OCI-LY7 (cell line): ENCODE results near the gene SOX5. TPM values are rescaled to one million over a fixed set of nuclear protein-coding genes. Genes with fewer than 3 reads are reported as not detected.
"Not testable (repeated sequence)": the region's sequence is repeated elsewhere in the genome, so short reads cannot be mapped to it uniquely, and the experiment has no call there.

Experiments used
- BruUV-seq: library from RNA; stranded (reverse); fragments of 400-500 nt; replicated peaks from 2 replicates; lab custom pipeline; 2021; lab: Mats Ljungman, UMichigan
- CTCF ChIA-PET: fragments of 300-600 bp; sonication (Branson Sonifier 250); formaldehyde crosslinking; loops from one replicate; lab custom pipeline; 2022; ENCODE audit warnings: antibody characterized with exemption; ENCODE audit not compliant: unreplicated experiment; lab: Charles Lee
- POLR2A ChIA-PET: fragments of 300-600 bp; sonication (Branson Sonifier 250); formaldehyde crosslinking; loops from one replicate; lab custom pipeline; 2022; ENCODE audit warnings: antibody characterized with exemption; lab: Charles Lee
- DNase-seq: peaks from one replicate; pipeline ENCODE4 v3.0.0-alpha.2; 2015; ENCODE audit warnings: low spot score
- H2AFZ ChIP-seq: fragments of 200-600 bp; sonication (generic), shearing (Covaris generic); 2 replicates; pipeline ENCODE4 v1.6.1; 2014; ENCODE audit warnings: mild to moderate bottlenecking, antibody characterized with exemption, low read length, moderate library complexity
- H3K27ac ChIP-seq: fragments of 200-600 bp; sonication (generic); 2 replicates; pipeline ENCODE4 v1.5.1; 2014; ENCODE audit warnings: mixed run types, low read depth, mild to moderate bottlenecking, moderate library complexity, low read length, inconsistent platforms; ENCODE audit not compliant: poor library complexity, severe bottlenecking
- H3K36me3 ChIP-seq: fragments of 200-600 bp; sonication (generic); 2 replicates; pipeline ENCODE4 v1.6.1; 2014; ENCODE audit warnings: mild to moderate bottlenecking, antibody characterized with exemption, low read length, moderate library complexity, mixed read lengths; ENCODE audit not compliant: insufficient read depth
- H3K4me1 ChIP-seq: fragments of 200-600 bp; sonication (generic); 2 replicates; pipeline ENCODE4 v1.5.1; 2014; ENCODE audit warnings: mild to moderate bottlenecking, low read length; ENCODE audit not compliant: insufficient read depth, poor library complexity, severe bottlenecking
- H3K4me2 ChIP-seq: fragments of 200-600 bp; sonication (generic); 2 replicates; pipeline ENCODE4 v1.6.1; 2014; ENCODE audit warnings: mild to moderate bottlenecking, low read length
- H3K4me3 ChIP-seq: fragments of 200-600 bp; sonication (generic); 2 replicates; pipeline ENCODE4 v1.5.1; 2014; ENCODE audit warnings: mild to moderate bottlenecking, low read depth, low read length; ENCODE audit not compliant: poor library complexity, severe bottlenecking
- H3K79me2 ChIP-seq: fragments of 200-600 bp; sonication (generic); 2 replicates; pipeline ENCODE4 v1.6.1; 2016; ENCODE audit warnings: low read depth, mild to moderate bottlenecking, low read length, moderate library complexity, mixed read lengths; ENCODE audit not compliant: insufficient read depth
- H3K9me2 ChIP-seq: fragments of 200-600 bp; sonication (generic); 2 replicates; pipeline ENCODE4 v1.6.1; 2016; ENCODE audit warnings: mild to moderate bottlenecking, low read length, mixed read lengths; ENCODE audit not compliant: insufficient read depth
- H3K9me3 ChIP-seq: fragments of 200-600 bp; sonication (generic); 2 replicates; pipeline ENCODE4 v1.6.1; 2014; ENCODE audit warnings: mild to moderate bottlenecking, mixed run types, low read length, mixed read lengths
- H4K20me1 ChIP-seq: fragments of 200-600 bp; sonication (generic); 2 replicates; pipeline ENCODE4 v1.6.1; 2014; ENCODE audit warnings: mild to moderate bottlenecking, antibody characterized with exemption, low read length, moderate library complexity, mixed read lengths; ENCODE audit not compliant: insufficient read depth
- EZH2phosphoT487 ChIP-seq: fragments of 200-600 bp; sonication (generic); IDR thresholded peaks from 2 replicates; pipeline ENCODE4 v1.6.1; 2018; ENCODE audit warnings: low read depth, borderline replicate concordance, mild to moderate bottlenecking, mixed run types, antibody characterized with exemption, low read length, moderate library complexity, mixed read lengths
- intact Hi-C: fragments of 100-400 bp; cut with micrococcal nuclease; formaldehyde crosslinking; loops from one replicate; pipeline ENCODE4 v1.10.0; 2022; ENCODE audit not compliant: unreplicated experiment
- total RNA-seq, 2 experiments: library from RNA; depleted of rRNA in 1 of 2; stranded (reverse); fragments of >200 nt in 1 of 2; shearing (Covaris generic) in 1 of 2; gene quantifications; 2 replicates each; pipeline ENCODE4 v1.2.3, GENCODE V29; 2014 to 2022
- TF ChIP-seq, protein P1 (sequence below): fragments of 200-600 bp; sonication (generic); conservative IDR thresholded peaks from 2 replicates; pipeline ENCODE4 v1.5.1; 2014; ENCODE audit warnings: mild to moderate bottlenecking, antibody characterized with exemption, low read length, moderate library complexity, mixed read lengths

SOX5 gene
- total RNA-seq, 2 experiments from 2014 or later, result 0.16 TPM; not detected in 1

DNA sequence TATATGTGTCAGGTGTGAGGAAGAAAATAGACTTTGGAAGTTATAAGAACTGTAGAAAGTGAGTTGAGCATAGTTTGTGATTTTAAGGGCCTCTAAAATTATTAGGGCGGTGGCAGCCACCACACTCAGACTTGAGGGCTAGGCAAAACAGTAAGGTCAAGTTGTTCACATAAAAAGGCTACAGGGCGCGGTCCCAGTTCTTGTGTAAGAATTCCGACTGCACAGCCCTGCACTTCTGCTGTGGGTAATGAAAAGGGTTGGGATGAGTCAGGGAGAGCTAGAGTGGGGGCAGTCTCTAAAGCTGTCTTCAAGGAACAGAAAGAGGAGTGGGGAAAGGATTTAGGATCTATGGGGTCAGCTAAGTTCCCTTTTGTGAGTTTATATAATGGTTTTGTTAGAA, 441.7 kb downstream of the SOX5 start:
- BruUV-seq, intact Hi-C loops: not testable (repeated sequence)

DNA sequence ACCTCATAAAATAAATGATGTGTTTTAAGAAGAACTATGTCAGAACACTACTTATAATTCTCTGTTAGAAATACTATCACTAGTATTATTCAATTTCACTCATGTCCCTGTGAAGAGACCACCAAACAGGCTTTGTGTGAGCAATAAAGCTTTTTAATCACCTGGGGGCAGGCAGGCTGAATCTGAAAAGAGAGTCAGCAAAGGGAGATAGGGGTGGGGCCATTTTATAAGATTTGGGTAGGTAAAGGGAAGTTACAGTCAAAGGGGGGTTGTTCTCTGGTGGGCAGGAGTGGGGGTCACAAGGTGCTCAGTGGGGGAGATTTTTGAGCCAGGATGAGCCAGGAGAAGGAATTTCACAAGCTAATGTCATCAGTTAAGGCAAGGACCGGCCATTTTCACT, 443.7 kb downstream of the SOX5 start:
- H3K4me1 ChIP-seq, BruUV-seq, intact Hi-C loops, H3K4me3 ChIP-seq, H3K79me2 ChIP-seq, H3K9me2 ChIP-seq, DNase-seq, H3K9me3 ChIP-seq, H3K4me2 ChIP-seq, H2AFZ ChIP-seq, H3K36me3 ChIP-seq, H3K27ac ChIP-seq, H4K20me1 ChIP-seq, CTCF ChIA-PET: not testable (repeated sequence)
- POLR2A ChIA-PET, result interaction anchor here (0.6 kb wide), 1 partner anchor 1813 kb away, joined by 3 read pairs; no protein-coding TSS in a partner anchor

More for the DNA sequence above, 441.7 kb downstream of the SOX5 start:
- H3K27ac ChIP-seq, H2AFZ ChIP-seq, H4K20me1 ChIP-seq, H3K36me3 ChIP-seq, POLR2A ChIA-PET, H3K4me2 ChIP-seq, H3K79me2 ChIP-seq, CTCF ChIA-PET, H3K9me3 ChIP-seq, H3K4me1 ChIP-seq, H3K9me2 ChIP-seq, DNase-seq, H3K4me3 ChIP-seq: not testable (repeated sequence)

DNA sequence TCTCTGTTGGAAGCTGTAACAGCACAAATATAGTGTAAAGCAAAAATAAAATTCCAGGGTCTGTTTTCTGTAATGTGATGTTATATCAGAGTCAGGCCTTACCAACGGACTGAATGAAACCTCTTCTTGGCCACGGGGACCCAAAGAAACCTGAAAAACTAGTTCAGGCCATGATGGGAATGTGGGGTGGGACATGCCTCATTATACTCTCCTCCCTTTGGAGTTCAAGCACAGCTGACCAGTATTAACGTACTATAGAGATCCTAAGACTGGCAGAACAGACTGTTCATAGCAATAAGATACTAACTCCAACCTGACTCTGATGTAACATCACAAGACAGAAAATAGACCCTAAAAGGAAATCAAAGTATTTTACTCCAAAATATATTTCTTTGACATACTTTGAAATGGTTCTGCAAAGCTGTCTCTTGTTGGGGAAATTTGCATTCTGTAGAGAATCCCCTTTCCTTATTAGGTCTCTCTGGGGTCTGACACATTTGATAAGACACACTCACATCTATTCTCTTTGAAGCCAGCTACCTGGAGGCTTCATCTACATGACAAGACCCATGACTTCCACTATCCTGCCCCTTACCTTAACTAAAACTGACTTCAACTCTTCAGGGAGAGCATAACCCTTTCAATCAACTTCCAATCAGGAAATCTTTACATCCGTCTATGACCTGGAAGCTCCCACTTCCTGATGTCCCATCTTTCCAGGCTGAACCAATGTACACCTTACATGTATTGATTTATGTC, 444.6 kb downstream of the SOX5 start:
- BruUV-seq, result no TSS peak
- Histone ChIP-seq H4K20me1 (no peaks in the 10 kb centered on the region), H3K9me2 (no peaks in the 10 kb centered on the region; the same call in 1 of the 2 replicates), H3K27ac (no peak overlapping the region), H3K9me3 (no peaks in the 10 kb centered on the region), H3K36me3 (no peaks in the 10 kb centered on the region), H2AFZ (no peak overlapping the region), H3K4me2 (no peak overlapping the region), H3K4me3 (no peak overlapping the region), H3K79me2 (no peaks in the 10 kb centered on the region), H3K4me1 (no peaks in the 10 kb centered on the region)
- POLR2A ChIA-PET, result no interaction called here
- CTCF ChIA-PET, result no interaction called here
- DNase-seq, result no peak
- TF ChIP-seq, protein P1, sequence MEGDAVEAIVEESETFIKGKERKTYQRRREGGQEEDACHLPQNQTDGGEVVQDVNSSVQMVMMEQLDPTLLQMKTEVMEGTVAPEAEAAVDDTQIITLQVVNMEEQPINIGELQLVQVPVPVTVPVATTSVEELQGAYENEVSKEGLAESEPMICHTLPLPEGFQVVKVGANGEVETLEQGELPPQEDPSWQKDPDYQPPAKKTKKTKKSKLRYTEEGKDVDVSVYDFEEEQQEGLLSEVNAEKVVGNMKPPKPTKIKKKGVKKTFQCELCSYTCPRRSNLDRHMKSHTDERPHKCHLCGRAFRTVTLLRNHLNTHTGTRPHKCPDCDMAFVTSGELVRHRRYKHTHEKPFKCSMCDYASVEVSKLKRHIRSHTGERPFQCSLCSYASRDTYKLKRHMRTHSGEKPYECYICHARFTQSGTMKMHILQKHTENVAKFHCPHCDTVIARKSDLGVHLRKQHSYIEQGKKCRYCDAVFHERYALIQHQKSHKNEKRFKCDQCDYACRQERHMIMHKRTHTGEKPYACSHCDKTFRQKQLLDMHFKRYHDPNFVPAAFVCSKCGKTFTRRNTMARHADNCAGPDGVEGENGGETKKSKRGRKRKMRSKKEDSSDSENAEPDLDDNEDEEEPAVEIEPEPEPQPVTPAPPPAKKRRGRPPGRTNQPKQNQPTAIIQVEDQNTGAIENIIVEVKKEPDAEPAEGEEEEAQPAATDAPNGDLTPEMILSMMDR, result no peak
- no peak for TF ChIP-seq EZH2phosphoT487
- intact Hi-C loops, result no loop called here
